Activated CD8-positive, alpha-beta memory T cell treated with anti-CD3 and anti-CD28 coated beads for 24 hours (primary cell): Measurements from ENCODE around the gene PLEKHM1.
"Not testable (repeated sequence)": the region's sequence is repeated elsewhere in the genome, so short reads cannot be mapped to it uniquely, and the experiment has no call there.

ENCODE experiments used
- DNase-seq: peaks from one replicate; pipeline ENCODE4 v3.0.0-alpha.2; 2020

Gene PLEKHM1

GRCh38 chr17:45490615-45491433, at the start of gene PLEKHM1:
Gene PLEKHM1 (minus strand): TSS chr17:45490721. CDS start chr17:45482484, 8,237 bp downstream.
- peak; percentile 92 for DNase-seq

DNA sequence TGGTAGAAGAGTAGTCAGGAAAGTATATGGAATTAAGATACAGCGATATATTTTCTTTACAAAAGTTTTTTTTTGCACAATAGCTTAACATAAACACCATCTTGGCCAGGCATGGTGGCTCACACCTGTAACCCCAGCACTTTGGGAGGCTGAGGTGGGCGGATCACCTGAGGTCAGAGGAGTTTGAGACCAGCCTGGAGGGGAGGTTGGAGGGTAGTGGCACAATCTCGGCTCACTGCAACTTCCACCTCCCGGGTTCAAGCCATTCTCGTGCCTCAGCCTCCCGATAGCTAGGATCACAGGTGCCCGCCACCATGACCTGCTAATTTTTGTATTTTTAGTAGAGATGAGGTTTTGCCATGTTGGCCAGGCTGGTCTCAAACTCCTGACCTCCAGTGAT, 47.6 kb upstream of the PLEKHM1 start:
- not testable (repeated sequence) for DNase-seq

DNA sequence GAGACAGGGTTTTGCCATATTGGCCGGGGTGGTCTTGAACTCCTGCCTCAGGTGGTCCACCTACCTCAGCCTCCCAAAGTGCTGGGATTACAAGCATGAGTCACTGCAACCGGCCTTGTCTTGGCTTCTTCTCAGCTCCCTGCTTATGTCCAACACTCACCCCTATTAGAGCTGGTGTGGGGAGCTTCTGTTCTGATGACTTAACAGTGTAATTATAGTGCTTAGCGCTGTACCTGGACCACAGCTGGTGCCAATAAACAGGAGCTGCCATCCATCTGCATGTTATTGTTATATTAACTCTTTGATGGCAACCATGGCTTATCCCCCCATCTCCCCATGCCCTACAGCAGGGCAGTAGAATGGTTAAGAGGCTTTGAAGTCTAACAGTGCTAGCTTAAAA, 15.6 kb upstream of the PLEKHM1 start:
- peak; percentile 43 for DNase-seq

DNA sequence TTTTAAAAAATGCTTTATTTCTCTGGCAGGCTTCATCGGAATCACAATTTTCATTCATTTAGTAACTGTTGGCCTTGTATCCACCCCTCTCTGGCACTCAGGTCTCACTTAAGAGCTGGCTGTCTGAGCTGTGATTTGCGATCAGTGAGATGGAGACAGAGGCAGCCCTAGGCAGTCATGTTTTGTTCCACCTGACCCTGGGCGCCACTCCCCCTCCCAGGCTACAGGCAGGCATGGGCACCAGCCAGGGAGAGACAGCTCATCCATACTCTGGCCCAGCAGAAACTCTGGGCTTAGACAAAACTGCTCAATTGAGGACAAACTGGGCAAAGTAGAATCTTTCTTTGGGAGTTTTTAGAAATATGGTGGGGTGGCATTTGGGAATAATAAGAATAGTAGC, 14.7 kb upstream of the PLEKHM1 start:
- DNase-seq, result peak; percentile 21

DNA sequence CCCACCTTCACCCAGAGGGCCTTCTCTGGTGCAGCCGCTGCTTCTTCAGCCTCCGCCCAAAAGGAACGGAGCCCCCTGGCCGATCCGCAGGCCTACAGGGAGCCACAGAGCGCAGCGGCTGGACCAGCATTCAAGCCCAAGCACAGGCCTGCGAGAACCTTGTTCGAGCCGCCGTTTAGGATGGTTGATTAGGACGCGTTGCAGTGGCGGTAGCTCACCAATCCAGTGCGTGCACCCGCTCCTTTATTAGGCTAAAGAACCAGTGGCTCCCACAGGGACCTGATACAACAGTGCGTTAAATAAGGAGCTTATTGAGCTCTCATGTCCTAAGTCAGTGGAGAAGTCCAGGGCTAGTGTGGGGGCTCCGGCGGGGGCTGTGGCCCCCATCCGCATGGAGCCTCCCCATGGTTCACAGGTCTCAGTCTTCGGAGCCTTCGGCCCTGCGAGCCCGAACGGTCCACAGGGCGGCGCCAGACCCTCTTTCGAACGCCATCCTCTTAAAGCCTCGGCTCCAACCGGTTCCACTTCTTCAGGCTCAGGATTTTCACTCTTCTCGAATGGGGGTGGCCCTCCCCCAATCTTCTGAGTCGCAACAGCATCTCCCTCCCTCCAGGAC, 10.7 kb upstream of the PLEKHM1 start:
- peak; percentile 28 for DNase-seq

- DNase-seq, result not testable (repeated sequence)
Observed at GRCh38 chr17:45500478-45500877, 10.0 kb upstream of the PLEKHM1 start.

DNA sequence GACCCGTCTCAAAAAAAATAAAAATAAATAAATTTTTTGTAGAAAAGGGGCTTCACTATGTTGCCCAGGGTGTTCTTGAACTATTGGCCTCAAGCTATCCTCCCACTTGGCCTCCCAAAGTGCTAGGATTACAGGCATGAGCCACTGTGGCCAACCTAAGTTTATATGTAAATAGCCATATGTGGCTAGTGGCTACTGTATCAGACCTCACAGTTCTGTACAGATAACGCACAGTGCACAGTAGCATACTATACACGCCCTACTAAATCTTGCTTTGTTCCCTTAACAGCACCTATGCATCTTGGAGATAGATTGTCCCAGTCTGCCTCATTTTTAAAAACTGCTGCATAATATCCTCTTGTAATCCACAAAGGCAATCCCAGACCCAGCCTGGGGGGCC, 8.7 kb upstream of the PLEKHM1 start:
- not testable (repeated sequence) for DNase-seq

DNA sequence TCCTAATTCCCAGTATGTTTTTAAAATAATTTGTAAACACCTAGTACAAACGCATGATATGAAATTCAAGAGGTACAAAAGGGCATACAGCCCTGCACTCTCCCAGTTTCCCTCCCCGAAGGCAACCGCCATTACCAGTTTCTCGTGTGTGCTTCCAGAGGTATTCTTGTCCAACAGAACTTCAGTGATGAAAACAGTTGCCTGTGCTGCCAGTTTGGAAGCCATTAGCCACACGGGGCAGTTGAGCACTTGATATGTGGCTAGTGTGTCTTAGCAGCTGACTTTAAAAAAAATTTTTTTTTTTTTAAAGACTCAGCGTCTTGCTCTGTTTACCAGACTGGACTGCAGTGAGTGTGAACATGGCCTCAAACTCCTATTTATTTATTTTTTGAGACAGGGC, 7.9 kb upstream of the PLEKHM1 start:
- DNase-seq, result not testable (repeated sequence)

DNA sequence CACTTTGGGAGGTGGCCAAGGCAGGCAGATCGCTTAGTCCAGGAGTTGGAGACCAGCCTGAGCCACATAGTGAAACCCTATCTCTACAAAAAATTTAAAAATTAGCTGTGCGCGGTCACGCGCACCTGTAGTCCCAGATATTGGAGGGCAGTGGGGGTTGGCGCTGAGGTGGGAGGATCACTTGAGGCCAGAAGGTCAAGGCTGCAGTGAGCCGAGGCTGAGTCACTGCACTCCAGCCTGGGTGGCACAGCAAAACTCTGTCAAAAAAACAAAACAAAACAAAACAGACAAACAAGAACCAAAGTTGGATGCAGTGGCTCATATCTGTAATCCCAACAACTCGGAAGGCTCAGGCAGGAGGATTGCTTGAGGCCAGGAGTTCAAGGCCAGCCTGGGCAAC, 6.9 kb upstream of the PLEKHM1 start:
- DNase-seq, result not testable (repeated sequence)

DNA sequence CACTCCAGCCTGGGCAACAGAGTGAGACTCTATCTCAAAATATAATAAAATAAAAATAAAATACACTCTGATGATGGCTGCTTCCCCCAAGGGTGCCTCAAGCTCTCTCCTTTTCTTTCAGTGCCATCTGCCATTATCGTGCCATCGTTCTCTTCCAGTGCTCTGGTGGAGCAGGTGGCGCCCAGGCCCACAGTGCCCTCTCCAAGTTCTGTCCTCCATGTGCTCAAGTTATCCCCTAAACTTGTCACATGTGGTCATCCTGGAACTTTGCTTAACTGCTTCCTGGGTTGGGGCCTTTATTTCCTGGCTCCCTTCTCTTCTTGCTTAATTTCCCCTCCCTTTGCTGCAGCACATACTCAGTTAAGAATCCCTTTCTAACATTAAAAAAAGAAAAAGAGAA, 6.0 kb upstream of the PLEKHM1 start:
- not testable (repeated sequence) for DNase-seq

- not testable (repeated sequence) for DNase-seq
Observed at GRCh38 chr17:45494556-45494955, 4.0 kb upstream of the PLEKHM1 start.

- DNase-seq, result not testable (repeated sequence)
Observed at GRCh38 chr17:45492156-45492555, 1.6 kb upstream of the PLEKHM1 start.

DNA sequence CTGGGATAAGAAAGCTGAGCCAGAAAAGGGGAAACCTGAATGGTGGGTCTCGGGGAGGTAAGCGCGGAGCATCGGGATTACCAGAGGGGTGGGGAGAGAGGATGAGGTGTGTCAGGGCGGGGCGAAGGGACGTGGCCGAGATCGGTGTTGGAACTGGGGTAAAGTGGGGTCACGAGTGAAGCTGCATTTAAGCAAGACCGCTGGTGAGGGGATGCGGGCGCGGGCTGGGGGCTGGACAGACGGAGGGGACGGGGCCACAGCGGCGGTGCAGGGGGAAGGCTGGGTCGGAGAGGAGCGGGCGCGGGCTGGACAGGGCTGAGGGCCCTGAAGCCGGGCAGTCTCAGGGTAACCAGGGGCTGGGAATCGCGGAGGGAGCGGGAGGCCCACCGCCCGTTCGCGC, 323 bp downstream of the PLEKHM1 start:
- not testable (repeated sequence) for DNase-seq

DNA sequence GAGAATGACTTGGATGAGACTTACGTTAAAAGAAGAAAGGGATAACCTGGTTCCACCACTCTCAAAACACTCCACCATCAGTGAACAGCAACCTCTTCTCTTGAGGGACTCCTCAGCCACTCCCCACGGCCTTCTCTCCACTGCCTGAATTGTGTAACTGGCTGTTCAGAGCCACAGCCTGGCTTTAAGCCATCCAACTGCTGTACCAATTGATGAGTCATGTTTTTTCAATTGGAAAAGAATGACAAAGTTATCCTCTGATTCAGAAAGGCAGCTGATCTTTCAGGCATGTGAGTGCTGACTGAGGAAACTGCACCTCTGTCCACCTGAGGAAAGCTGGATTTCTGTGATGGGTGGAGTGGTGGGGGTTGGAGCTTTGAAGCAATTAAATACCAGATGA, 2.8 kb downstream of the PLEKHM1 start:
- not testable (repeated sequence) for DNase-seq

DNA sequence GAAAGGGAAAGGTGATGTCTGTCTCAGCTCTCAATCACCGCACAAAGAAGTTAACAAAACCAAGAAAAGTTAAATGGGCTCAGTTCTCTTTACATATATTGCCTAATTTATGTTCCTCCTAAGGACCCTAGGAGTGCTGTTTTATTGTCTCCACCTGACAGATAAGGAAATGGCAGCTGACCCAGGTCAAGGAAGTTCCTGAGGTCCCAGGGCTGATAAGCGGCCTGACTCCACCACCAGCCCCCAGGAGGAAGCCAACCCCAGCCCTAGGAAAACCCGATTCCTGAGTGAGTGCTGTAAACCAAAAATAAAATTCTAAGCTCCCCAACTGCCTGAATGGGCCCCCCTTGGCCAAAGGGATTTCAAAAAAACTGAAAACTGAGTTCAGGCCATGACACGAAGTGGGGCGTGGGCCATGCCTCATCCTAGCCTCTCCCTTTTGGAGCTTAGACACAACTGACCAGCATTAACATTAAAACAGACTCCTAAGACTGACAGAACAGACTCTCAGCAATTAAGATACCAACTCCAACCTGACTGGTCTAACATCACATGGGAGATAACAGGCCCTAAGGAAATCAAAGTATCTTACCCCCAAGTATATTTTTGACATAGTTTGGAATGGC, 6.8 kb downstream of the PLEKHM1 start:
- DNase-seq, result not testable (repeated sequence)

- DNase-seq, result not testable (repeated sequence)
Observed at GRCh38 chr17:45483177-45483576, 7.3 kb downstream of the PLEKHM1 start.

- not testable (repeated sequence) for DNase-seq
Observed at GRCh38 chr17:45482317-45482716, 8.2 kb downstream of the PLEKHM1 start.

- DNase-seq, result not testable (repeated sequence)
Observed at GRCh38 chr17:45475436-45475835, 15.1 kb downstream of the PLEKHM1 start.

DNA sequence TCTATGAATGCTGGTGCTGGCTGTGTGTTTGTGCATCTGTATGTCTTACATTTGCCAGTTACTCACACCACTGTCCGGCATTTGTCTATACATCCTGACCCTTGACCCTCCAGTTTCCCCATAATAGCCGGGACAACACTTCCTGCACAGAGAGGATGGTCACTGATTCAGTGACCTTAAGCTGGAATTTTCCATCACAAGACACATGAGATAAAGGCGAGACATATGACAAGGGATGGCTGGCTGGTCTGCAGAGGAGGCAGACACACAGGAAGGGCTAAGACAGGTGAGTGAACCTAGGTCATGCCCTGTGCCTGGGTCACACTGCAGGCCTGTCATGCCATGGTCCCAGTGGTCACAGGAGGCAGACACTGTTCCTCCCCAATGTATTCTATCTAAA, 18.3 kb downstream of the PLEKHM1 start:
- not testable (repeated sequence) for DNase-seq

GRCh38 chr17:45469204-45469563, 21.3 kb downstream of the PLEKHM1 start:
- not testable (repeated sequence) for DNase-seq

GRCh38 chr17:45468293-45469203, 22.0 kb downstream of the PLEKHM1 start:
- not testable (repeated sequence) for DNase-seq

- DNase-seq, result not testable (repeated sequence)
Observed at GRCh38 chr17:45461524-45462327, 28.8 kb downstream of the PLEKHM1 start.
